Stomach (tissue), 4 donors: Measurements from ENCODE around the gene ETS1.
"Not testable (repeated sequence)": the region's sequence is repeated elsewhere in the genome, so short reads cannot be mapped to it uniquely, and the experiment has no call there.

Source experiments
- EP300 ChIP-seq: sonication (generic); formaldehyde crosslinking; IDR thresholded peaks from one replicate; pipeline ENCODE4 v1.6.1; 2017; ENCODE audit warnings: antibody characterized with exemption
- POLR2A ChIP-seq, 4 donors: fragments of 450-650 bp; IDR thresholded peaks; one replicate each; pipeline ENCODE4 v1.6.1; 2016; ENCODE audit warnings: antibody characterized with exemption in 4 of 4, control low read depth in 2 of 4, mild to moderate bottlenecking in 1 of 4, moderate library complexity in 1 of 4
- TF ChIP-seq, protein P1 (sequence below), 7 experiments: fragments of 450-650 bp in 4 of 7; fragments of 200-600 bp in 3 of 7; sonication (generic) in 3 of 7; IDR thresholded peaks; one replicate each; pipeline ENCODE4 v1.5.1; 2016 to 2019; ENCODE audit warnings: antibody characterized with exemption in 7 of 7, control low read depth in 2 of 7, mild to moderate bottlenecking in 1 of 7

DNA sequence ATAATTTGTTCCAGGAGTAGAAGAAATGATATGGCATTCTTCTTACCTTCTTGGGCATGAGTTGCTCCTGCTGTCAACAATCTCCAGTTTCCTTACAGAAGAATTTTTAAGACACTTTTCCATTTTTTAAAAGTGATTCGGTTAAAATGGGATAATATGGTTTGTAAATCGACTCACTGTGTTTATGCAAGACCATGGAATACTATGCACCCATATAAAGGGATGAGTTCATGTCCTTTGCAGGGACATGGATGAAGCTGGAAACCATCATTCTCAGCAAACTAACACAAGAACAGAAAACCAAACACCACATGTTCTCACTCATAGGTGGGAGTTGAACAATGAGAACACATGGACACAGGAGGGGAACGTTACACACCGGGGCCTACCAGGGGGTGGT lies 136.9 kb downstream of the ETS1 start:
- TF ChIP-seq POLR2A (IDR thresholded peaks at IDR 0.05); EP300: not testable (repeated sequence)
- TF ChIP-seq, protein P1, sequence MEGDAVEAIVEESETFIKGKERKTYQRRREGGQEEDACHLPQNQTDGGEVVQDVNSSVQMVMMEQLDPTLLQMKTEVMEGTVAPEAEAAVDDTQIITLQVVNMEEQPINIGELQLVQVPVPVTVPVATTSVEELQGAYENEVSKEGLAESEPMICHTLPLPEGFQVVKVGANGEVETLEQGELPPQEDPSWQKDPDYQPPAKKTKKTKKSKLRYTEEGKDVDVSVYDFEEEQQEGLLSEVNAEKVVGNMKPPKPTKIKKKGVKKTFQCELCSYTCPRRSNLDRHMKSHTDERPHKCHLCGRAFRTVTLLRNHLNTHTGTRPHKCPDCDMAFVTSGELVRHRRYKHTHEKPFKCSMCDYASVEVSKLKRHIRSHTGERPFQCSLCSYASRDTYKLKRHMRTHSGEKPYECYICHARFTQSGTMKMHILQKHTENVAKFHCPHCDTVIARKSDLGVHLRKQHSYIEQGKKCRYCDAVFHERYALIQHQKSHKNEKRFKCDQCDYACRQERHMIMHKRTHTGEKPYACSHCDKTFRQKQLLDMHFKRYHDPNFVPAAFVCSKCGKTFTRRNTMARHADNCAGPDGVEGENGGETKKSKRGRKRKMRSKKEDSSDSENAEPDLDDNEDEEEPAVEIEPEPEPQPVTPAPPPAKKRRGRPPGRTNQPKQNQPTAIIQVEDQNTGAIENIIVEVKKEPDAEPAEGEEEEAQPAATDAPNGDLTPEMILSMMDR (IDR thresholded peaks at IDR 0.05) = not testable (repeated sequence)
